Chondrocyte (in vitro differentiated cells): ENCODE measurements around the gene CYLD. TPM values are rescaled to one million over a fixed set of nuclear protein-coding genes. Genes with fewer than 3 reads are reported as not detected.

Source experiments
- DNase-seq: peaks from one replicate; pipeline ENCODE4 v3.0.0; 2021; ENCODE audit warnings: mixed read lengths, low spot score
- H3K27ac Mint-ChIP-seq: one replicate; pipeline ENCODE4 v1.8.0; 2021; ENCODE audit warnings: mild to moderate bottlenecking, moderate library complexity, mixed read lengths; ENCODE audit not compliant: unreplicated experiment
- H3K27me3 Mint-ChIP-seq: 2 replicates; pipeline ENCODE4 v1.8.0; 2021; ENCODE audit warnings: low read depth, mixed read lengths
- H3K36me3 Mint-ChIP-seq: 2 replicates; pipeline ENCODE4 v1.8.0; 2021; ENCODE audit warnings: low read depth, mixed read lengths
- H3K4me1 Mint-ChIP-seq: 2 replicates; pipeline ENCODE4 v1.8.0; 2021; ENCODE audit warnings: low read depth, mild to moderate bottlenecking, mixed read lengths
- H3K4me3 Mint-ChIP-seq: one replicate; pipeline ENCODE4 v1.8.0; 2021; ENCODE audit warnings: mild to moderate bottlenecking, moderate library complexity, mixed read lengths; ENCODE audit not compliant: unreplicated experiment
- H3K9me3 Mint-ChIP-seq: 2 replicates; pipeline ENCODE4 v1.8.0; 2021; ENCODE audit warnings: low read depth, mixed read lengths
- total RNA-seq: library from RNA; stranded (reverse); gene quantifications from 3 replicates; pipeline ENCODE4 v1.2.1, GENCODE V29; 2021
- TF ChIP-seq, protein P1 (sequence below): fragments of 200-600 bp; sonication (generic); IDR thresholded peaks from 2 replicates; pipeline ENCODE4 v1.5.0; 2021; ENCODE audit warnings: antibody characterized with exemption, mild to moderate bottlenecking, moderate library complexity

CYLD gene
- total RNA-seq, 1 donor from 2014 or later: 35.8 TPM

DNA sequence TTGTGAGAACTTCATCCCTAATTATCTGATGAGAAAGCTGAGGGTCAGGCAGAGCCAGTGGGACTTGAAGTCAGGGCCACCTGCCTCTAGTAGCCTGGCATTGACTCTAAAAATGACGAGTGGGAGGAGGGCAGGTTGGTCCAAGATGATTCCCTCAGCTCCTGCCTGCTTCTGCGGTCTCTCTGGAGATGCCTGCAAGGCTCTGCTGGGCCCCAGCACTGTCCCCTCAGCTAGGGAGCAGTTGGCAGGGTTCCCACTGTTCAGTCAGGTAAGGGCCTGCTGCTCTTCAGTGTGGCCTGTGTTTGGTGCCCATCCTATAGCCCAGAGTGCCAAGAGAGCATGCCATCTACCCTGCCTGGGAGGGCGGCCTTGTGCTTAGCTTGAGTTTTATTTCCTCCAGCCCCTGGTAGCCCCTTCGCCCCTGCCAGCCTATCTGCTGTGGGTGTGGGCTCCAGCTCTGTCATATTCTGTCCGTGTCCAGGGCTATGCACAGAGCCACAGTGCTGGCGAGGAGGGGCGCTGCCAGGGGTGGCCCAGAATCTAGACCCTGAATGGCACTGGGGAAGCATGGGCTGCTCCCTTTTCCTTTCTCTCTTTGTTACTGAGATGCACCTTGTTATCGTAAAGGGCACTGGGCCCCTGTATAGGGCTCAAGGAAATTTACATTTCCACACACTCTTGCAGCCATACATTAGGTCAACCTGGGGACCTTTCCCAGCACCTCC is 68.5 kb downstream of the CYLD start:
- Mint-ChIP-seq H3K4me3 (no peak overlapping the region), H3K36me3 (no peaks in the 10 kb centered on the region), H3K4me1 (peaks cover 14% of the 10 kb centered on the region), H3K27me3 (peaks cover 8% of the 10 kb centered on the region), H3K9me3 (no peaks in the 10 kb centered on the region), H3K27ac (no peak overlapping the region)
- TF ChIP-seq, protein P1, sequence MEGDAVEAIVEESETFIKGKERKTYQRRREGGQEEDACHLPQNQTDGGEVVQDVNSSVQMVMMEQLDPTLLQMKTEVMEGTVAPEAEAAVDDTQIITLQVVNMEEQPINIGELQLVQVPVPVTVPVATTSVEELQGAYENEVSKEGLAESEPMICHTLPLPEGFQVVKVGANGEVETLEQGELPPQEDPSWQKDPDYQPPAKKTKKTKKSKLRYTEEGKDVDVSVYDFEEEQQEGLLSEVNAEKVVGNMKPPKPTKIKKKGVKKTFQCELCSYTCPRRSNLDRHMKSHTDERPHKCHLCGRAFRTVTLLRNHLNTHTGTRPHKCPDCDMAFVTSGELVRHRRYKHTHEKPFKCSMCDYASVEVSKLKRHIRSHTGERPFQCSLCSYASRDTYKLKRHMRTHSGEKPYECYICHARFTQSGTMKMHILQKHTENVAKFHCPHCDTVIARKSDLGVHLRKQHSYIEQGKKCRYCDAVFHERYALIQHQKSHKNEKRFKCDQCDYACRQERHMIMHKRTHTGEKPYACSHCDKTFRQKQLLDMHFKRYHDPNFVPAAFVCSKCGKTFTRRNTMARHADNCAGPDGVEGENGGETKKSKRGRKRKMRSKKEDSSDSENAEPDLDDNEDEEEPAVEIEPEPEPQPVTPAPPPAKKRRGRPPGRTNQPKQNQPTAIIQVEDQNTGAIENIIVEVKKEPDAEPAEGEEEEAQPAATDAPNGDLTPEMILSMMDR: no peak
- no peak for DNase-seq

DNA sequence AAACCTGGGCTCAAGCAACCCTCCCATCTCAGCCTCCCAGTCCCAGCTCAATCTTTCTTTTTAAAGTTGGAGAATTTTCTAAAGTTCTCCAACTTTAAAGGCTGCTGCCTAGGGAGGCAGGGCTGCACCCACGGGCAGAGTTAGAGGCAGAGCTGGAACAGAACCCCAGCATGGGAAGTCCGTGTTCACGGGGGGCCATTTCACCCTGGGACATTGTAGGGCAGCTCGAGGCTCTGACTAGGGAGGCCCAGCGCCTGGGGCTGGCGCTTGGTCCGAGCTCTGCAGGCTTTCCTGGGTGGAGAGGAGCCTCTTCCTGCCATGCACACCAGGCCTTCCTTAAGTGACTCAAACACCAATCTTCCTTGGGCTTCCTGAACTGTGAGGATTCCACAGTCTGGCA is 70.2 kb downstream of the CYLD start:
- no peak overlapping the region for H3K4me3 Mint-ChIP-seq
- no peak for DNase-seq
- peaks cover 6% of the 10 kb centered on the region for H3K4me1 Mint-ChIP-seq
- TF ChIP-seq, protein P1: no peak
- no peaks in the 10 kb centered on the region for H3K36me3 Mint-ChIP-seq
- H3K27me3 Mint-ChIP-seq: peaks cover 14% of the 10 kb centered on the region
- H3K9me3 Mint-ChIP-seq: no peaks in the 10 kb centered on the region
- no peak overlapping the region for H3K27ac Mint-ChIP-seq

DNA sequence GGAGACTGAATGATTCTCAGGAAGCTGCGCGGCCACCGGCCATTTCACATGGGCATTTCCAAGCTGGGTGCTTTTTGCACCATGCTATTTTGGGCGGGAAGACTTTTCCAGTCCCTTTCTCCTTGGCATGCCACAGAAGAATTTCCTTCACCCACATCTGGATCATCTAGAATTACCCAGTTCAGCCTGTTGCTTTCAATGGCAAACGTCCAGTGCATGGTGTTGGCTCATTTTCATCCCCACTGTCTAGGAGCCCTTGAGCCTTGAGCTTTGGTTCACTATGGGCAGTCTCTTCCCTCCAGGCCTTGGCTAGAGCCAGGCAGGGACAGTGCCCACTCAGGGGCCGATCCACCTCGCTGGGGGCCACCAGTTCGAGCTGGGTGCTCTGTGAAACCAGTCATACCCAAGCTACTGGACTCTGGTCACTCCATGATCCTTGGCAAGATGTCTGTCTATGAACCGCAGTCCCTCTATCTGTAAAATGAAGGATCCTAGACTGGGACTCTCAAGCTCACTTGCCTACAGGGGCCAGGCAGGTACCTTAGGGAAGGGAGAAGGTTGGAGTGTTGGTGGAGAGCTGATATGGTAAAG is 71.1 kb downstream of the CYLD start:
- DNase-seq: no peak
- TF ChIP-seq, protein P1: no peak
- H3K27ac Mint-ChIP-seq: no peak overlapping the region
- peaks cover 6% of the 10 kb centered on the region for H3K4me1 Mint-ChIP-seq
- no peak overlapping the region for H3K4me3 Mint-ChIP-seq
- H3K27me3 Mint-ChIP-seq: peaks cover 16% of the 10 kb centered on the region
- H3K9me3 Mint-ChIP-seq: no peaks in the 10 kb centered on the region
- H3K36me3 Mint-ChIP-seq: no peaks in the 10 kb centered on the region

DNA sequence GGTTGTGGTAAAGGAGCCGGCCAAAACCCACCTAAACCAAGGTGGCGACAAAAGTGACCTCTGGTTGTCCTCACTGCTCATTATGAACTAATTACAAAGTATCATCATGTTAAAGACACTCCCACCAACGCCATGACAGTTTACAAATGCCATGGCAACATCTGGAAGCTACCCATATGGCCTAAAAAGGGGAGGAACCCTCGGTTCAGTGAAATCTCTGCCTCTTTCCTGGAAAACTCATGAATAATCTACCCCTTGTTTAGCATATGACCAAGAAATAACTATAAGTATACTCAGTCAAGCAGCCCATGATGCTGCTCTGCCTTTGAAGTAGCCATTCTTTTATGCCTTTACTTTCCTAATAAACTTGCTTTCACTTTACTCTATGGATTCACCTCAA is 72.2 kb downstream of the CYLD start:
- Mint-ChIP-seq H3K27me3 (peaks cover 13% of the 10 kb centered on the region), H3K9me3 (no peaks in the 10 kb centered on the region), H3K4me3 (no peak overlapping the region), H3K27ac (no peak overlapping the region), H3K4me1 (peaks cover 6% of the 10 kb centered on the region), H3K36me3 (no peaks in the 10 kb centered on the region)
- TF ChIP-seq, protein P1: no peak
- DNase-seq: no peak

DNA sequence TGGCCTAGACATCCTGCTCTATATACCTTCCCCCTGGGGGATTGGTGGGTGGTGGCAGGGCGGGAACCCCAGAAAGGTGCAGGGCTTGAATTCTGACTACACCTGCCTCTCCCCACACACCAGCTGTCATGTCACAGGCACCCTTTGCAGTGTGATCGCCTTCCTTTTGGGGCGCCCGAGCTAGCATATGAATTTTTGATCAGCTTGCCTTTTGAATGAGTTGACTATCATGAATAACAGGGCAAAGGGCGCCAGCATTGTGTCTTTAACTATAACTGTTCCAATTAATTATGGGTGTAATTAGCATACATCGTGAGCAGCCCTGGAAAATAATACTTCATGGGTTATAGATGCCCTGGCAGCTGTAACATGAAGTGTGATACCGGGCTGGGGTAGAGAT is 72.7 kb downstream of the CYLD start:
- TF ChIP-seq, protein P1: no peak
- H3K27me3 Mint-ChIP-seq: peaks cover 10% of the 10 kb centered on the region
- no peak overlapping the region for H3K27ac Mint-ChIP-seq
- no peak for DNase-seq
- no peaks in the 10 kb centered on the region for H3K9me3 Mint-ChIP-seq
- H3K36me3 Mint-ChIP-seq: no peaks in the 10 kb centered on the region
- H3K4me1 Mint-ChIP-seq: peaks cover 6% of the 10 kb centered on the region
- H3K4me3 Mint-ChIP-seq: no peak overlapping the region
